Muscle of arm (tissue), 14 donors: ENCODE measurements around the gene KAT6B. TPM values are rescaled to one million over a fixed set of nuclear protein-coding genes. Genes with fewer than 3 reads are reported as not detected.
"Not testable (repeated sequence)": the region's sequence is repeated elsewhere in the genome, so short reads cannot be mapped to it uniquely, and the experiment has no call there.

Experiments
- DNase-seq: peaks from one replicate; pipeline ENCODE4 v3.0.0-alpha.2; 2013
- long read RNA-seq, 11 donors: transcript quantifications; one replicate each; lab custom pipeline, GENCODE V29; 2026
- polyA plus RNA-seq, 12 donors: library from polyadenylated mRNA; unstranded; fragments of 120-200 nt; gene quantifications; one replicate each; pipeline ENCODE4 v1.2.1, GENCODE V29; 2013; ENCODE audit not compliant: insufficient read length in 12 of 12

KAT6B gene
- 10 to 100 TPM in 11 of 12 donors, not detected in 1; 17.6 to 37.1 (median 19.7) TPM for polyA plus RNA-seq
- long read RNA-seq, donor 1, full-length matches to known transcripts, result 5 of 5 reads
- long read RNA-seq, donor 1, partial matches to known transcripts, result 0 of 5 reads
- long read RNA-seq, donor 1, other reads (novel, unspliced or antisense), result 0 of 5 reads
- long read RNA-seq, donor 2, partial matches to known transcripts, result 0 of 3 reads
- long read RNA-seq, donor 2, other reads (novel, unspliced or antisense), result 0 of 3 reads
- long read RNA-seq, donor 3, result 0 reads
- long read RNA-seq, donor 4, partial matches to known transcripts, result 0 of 1 reads
- long read RNA-seq, donor 4, other reads (novel, unspliced or antisense), result 0 of 1 reads
- long read RNA-seq, donor 5, result 0 reads
- long read RNA-seq, donor 6, partial matches to known transcripts, result 0 of 1 reads
- long read RNA-seq, donor 6, other reads (novel, unspliced or antisense), result 0 of 1 reads
- long read RNA-seq, donor 7, partial matches to known transcripts, result 0 of 1 reads
- long read RNA-seq, donor 7, other reads (novel, unspliced or antisense), result 0 of 1 reads
- long read RNA-seq, donor 8, full-length matches to known transcripts, result 2 of 38 reads
- long read RNA-seq, donor 8, partial matches to known transcripts, result 36 of 38 reads
- long read RNA-seq, donor 8, other reads (novel, unspliced or antisense), result 0 of 38 reads
- long read RNA-seq, donor 9, full-length matches to known transcripts, result 2 of 2 reads
- long read RNA-seq, donor 9, partial matches to known transcripts, result 0 of 2 reads
- long read RNA-seq, donor 9, other reads (novel, unspliced or antisense), result 0 of 2 reads
- long read RNA-seq, donor 10, result 0 reads
- long read RNA-seq, donor 11, full-length matches to known transcripts, result 3 of 18 reads
- long read RNA-seq, donor 11, partial matches to known transcripts, result 15 of 18 reads
- long read RNA-seq, donor 11, other reads (novel, unspliced or antisense), result 0 of 18 reads

- peak; percentile 100 for DNase-seq
Measured at GRCh38 chr10:74826142-74827044, at the start of gene KAT6B. TSS of gene KAT6B (plus strand) at chr10:74826600. CDS start at chr10:74842858, 16,258 bp downstream.

GRCh38 chr10:74778436-74779094 is 47.8 kb upstream of the KAT6B start:
- no peak for DNase-seq

- not testable (repeated sequence) for DNase-seq
Measured at GRCh38 chr10:74781870-74782269, 44.5 kb upstream of the KAT6B start.

GRCh38 chr10:74784462-74784861 is 41.9 kb upstream of the KAT6B start:
- no peak for DNase-seq

- DNase-seq, result no peak
Measured at GRCh38 chr10:74786126-74786525, 40.3 kb upstream of the KAT6B start.

GRCh38 chr10:74787457-74787856 is 38.9 kb upstream of the KAT6B start:
- no peak for DNase-seq

- DNase-seq, result not testable (repeated sequence)
Measured at GRCh38 chr10:74791979-74792378, 34.4 kb upstream of the KAT6B start.

- no peak for DNase-seq
Measured at GRCh38 chr10:74792726-74793125, 33.7 kb upstream of the KAT6B start.

GRCh38 chr10:74793240-74793639 is 33.2 kb upstream of the KAT6B start:
- DNase-seq, result not testable (repeated sequence)

GRCh38 chr10:74794531-74794930 is 31.9 kb upstream of the KAT6B start:
- DNase-seq, result no peak

GRCh38 chr10:74797550-74797949 is 28.9 kb upstream of the KAT6B start:
- no peak for DNase-seq

GRCh38 chr10:74799721-74800221 is 26.6 kb upstream of the KAT6B start:
- no peak for DNase-seq

- DNase-seq, result no peak
Measured at GRCh38 chr10:74801447-74801846, 25.0 kb upstream of the KAT6B start.

GRCh38 chr10:74808501-74808900 is 17.9 kb upstream of the KAT6B start:
- no peak for DNase-seq

GRCh38 chr10:74810087-74810486 is 16.3 kb upstream of the KAT6B start:
- DNase-seq, result no peak

- DNase-seq, result no peak
Measured at GRCh38 chr10:74813381-74814259, 12.8 kb upstream of the KAT6B start.

GRCh38 chr10:74814797-74815196 is 11.6 kb upstream of the KAT6B start:
- DNase-seq, result no peak

GRCh38 chr10:74816824-74817498 is 9.4 kb upstream of the KAT6B start:
- DNase-seq, result no peak

- no peak for DNase-seq
Measured at GRCh38 chr10:74821501-74821900, 4.9 kb upstream of the KAT6B start.
